Parathyroid adenoma (tissue), 2 donors: ENCODE measurements around the gene BMP7.

ENCODE experiments used
- H2AFZ ChIP-seq: fragments of 300-600 bp; sonication (generic); one replicate; pipeline ENCODE4 v1.7.0; 2017; ENCODE audit warnings: antibody characterized with exemption, mild to moderate bottlenecking
- H3K27ac ChIP-seq: fragments of 300-600 bp; sonication (generic); one replicate; pipeline ENCODE4 v1.7.0; 2017
- H3K27me3 ChIP-seq: fragments of 300-600 bp; sonication (generic); one replicate; pipeline ENCODE4 v1.7.0; 2017; ENCODE audit warnings: low read length; ENCODE audit not compliant: control insufficient read depth, insufficient read depth
- H3K36me3 ChIP-seq: fragments of 300-600 bp; sonication (generic); one replicate; pipeline ENCODE4 v1.7.0; 2017; ENCODE audit warnings: low read length; ENCODE audit not compliant: control insufficient read depth, insufficient read depth
- H3K4me1 ChIP-seq: fragments of 300-600 bp; sonication (generic); one replicate; pipeline ENCODE4 v1.7.0; 2017; ENCODE audit warnings: control low read depth
- H3K4me2 ChIP-seq: fragments of 300-600 bp; sonication (generic); one replicate; pipeline ENCODE4 v1.7.0; 2017; ENCODE audit warnings: low read length
- H3K4me3 ChIP-seq: fragments of 300-600 bp; sonication (generic); one replicate; pipeline ENCODE4 v1.7.0; 2017; ENCODE audit warnings: low read depth, low read length
- H3K79me2 ChIP-seq: fragments of 300-600 bp; sonication (generic); one replicate; pipeline ENCODE4 v1.7.0; 2017; ENCODE audit warnings: control low read depth
- H3K9ac ChIP-seq: fragments of 300-600 bp; sonication (generic); one replicate; pipeline ENCODE4 v1.7.0; 2017; ENCODE audit warnings: mild to moderate bottlenecking
- H3K9me3 ChIP-seq: fragments of 300-600 bp; sonication (generic); one replicate; pipeline ENCODE4 v1.7.0; 2017; ENCODE audit warnings: low read length; ENCODE audit not compliant: control insufficient read depth
- CTCF ChIP-seq: fragments of 300-600 bp; sonication (generic); IDR thresholded peaks from one replicate; pipeline ENCODE4 v1.7.0; 2017; ENCODE audit warnings: antibody characterized with exemption, mild to moderate bottlenecking
- donor health status: primary hyperparathyroidism.

Gene BMP7

GRCh38 chr20:57180954-57181353 lies 85.5 kb downstream of the BMP7 start:
- Histone ChIP-seq H2AFZ (no peak overlapping the region), H3K4me2 (no peak overlapping the region), H3K36me3 (no peaks in the 10 kb centered on the region), H3K79me2 (no peaks in the 10 kb centered on the region), H3K9me3 (no peaks in the 10 kb centered on the region), H3K4me3 (no peak overlapping the region), H3K9ac (no peak overlapping the region), H3K27me3 (no peaks in the 10 kb centered on the region), H3K27ac (no peak overlapping the region), H3K4me1 (no peaks in the 10 kb centered on the region)
- TF ChIP-seq CTCF = no peak

GRCh38 chr20:57180387-57180786 lies 86.1 kb downstream of the BMP7 start:
- Histone ChIP-seq H3K4me1 (no peaks in the 10 kb centered on the region), H3K4me3 (no peak overlapping the region), H3K4me2 (no peak overlapping the region), H3K27ac (no peak overlapping the region), H3K27me3 (no peaks in the 10 kb centered on the region), H3K79me2 (no peaks in the 10 kb centered on the region), H3K9ac (no peak overlapping the region), H3K36me3 (no peaks in the 10 kb centered on the region), H2AFZ (no peak overlapping the region), H3K9me3 (no peaks in the 10 kb centered on the region)
- no peak for TF ChIP-seq CTCF

GRCh38 chr20:57179265-57179664 lies 87.2 kb downstream of the BMP7 start:
- H3K79me2 ChIP-seq = no peaks in the 10 kb centered on the region
- no peak overlapping the region for H3K4me3 ChIP-seq
- no peak for TF ChIP-seq CTCF
- H3K9ac ChIP-seq = no peak overlapping the region
- no peaks in the 10 kb centered on the region for H3K36me3 ChIP-seq
- H3K4me2 ChIP-seq = no peak overlapping the region
- no peaks in the 10 kb centered on the region for H3K9me3 ChIP-seq
- no peak overlapping the region for H3K27ac ChIP-seq
- H3K4me1 ChIP-seq = no peaks in the 10 kb centered on the region
- no peaks in the 10 kb centered on the region for H3K27me3 ChIP-seq
- no peak overlapping the region for H2AFZ ChIP-seq

- Histone ChIP-seq H3K79me2 (no peaks in the 10 kb centered on the region), H2AFZ (no peak overlapping the region), H3K36me3 (no peaks in the 10 kb centered on the region), H3K4me2 (no peak overlapping the region), H3K9ac (no peak overlapping the region), H3K9me3 (no peaks in the 10 kb centered on the region), H3K4me1 (no peaks in the 10 kb centered on the region), H3K27ac (no peak overlapping the region), H3K4me3 (no peak overlapping the region), H3K27me3 (no peaks in the 10 kb centered on the region)
- TF ChIP-seq CTCF = no peak
Observed at GRCh38 chr20:57178582-57179111, 87.8 kb downstream of the BMP7 start.

- Histone ChIP-seq H3K4me3 (no peak overlapping the region), H3K4me1 (no peaks in the 10 kb centered on the region)
Observed at GRCh38 chr20:57177636-57178280, 88.7 kb downstream of the BMP7 start.

More at GRCh38 chr20:57177636-57178280, 88.7 kb downstream of the BMP7 start:
- Histone ChIP-seq H3K4me2 (no peak overlapping the region), H3K79me2 (no peaks in the 10 kb centered on the region), H3K27ac (no peak overlapping the region), H3K36me3 (no peaks in the 10 kb centered on the region), H2AFZ (no peak overlapping the region), H3K9me3 (no peaks in the 10 kb centered on the region), H3K9ac (no peak overlapping the region), H3K27me3 (no peaks in the 10 kb centered on the region)
- no peak for TF ChIP-seq CTCF
